ENCODE measurements around the gene AKAP13. TPM values are rescaled to one million over a fixed set of nuclear protein-coding genes. Genes with fewer than 3 reads are reported as not detected.

Gene AKAP13
- total and polyA plus RNA-seq, 2 of the 13 experiments (the other 11 are each of a cell fraction or from before 2014, with no cell fraction given), result 6.7 to 27.1 TPM

GRCh38 chr15:85598219-85598618 lies 217.8 kb downstream of the AKAP13 start (continued):
- TF ChIP-seq DBP (CRISPR knock-in tag; IDR thresholded peaks at IDR 0.05; ENCODE audit: not compliant biosample characterization) (no peak), PCBP2 (optimal IDR thresholded peaks at IDR 0.05; ENCODE audit: low read depth, low read length, poor library complexity, severe bottlenecking) (no peak)

- DNase-seq (ENCODE audit: low spot score), result no peak
- Histone ChIP-seq H2AFZ (ENCODE audit: low read length) (no peak overlapping the region), H3K27ac (ENCODE audit: extremely low read length, insufficient read depth, low read length) (no peak overlapping the region), H3K4me1 (ENCODE audit: insufficient read depth, low read length) (peaks cover 4% of the 10 kb centered on the region; the same call in 1 of the 2 replicates), H3K36me3 (replicated peaks in 1 of 2; ENCODE audit: control insufficient read depth in 1 of 2, insufficient read depth in 2 of 2, low read length in 2 of 2) (peaks cover 0 to 8% of the 10 kb centered on the region in 2 experiments; a peak in 3 of 5 replicates), H3K4me2 (ENCODE audit: low read depth, low read length) (no peak overlapping the region), H3K27me3 (ENCODE audit: control insufficient read depth in 1 of 2, insufficient read depth in 2 of 2, low read length in 2 of 2) (no peaks in the 10 kb centered on the region), H3K9me3 (ENCODE audit: low read length) (no peaks in the 10 kb centered on the region), H3K4me3 (replicated peaks in 1 of 3; ENCODE audit: insufficient read depth in 1 of 3, low read depth in 2 of 3, low read length in 3 of 3) (no peak overlapping the region), H4K20me1 (ENCODE audit: insufficient read depth, low read length) (no peaks in the 10 kb centered on the region), H3K9ac (ENCODE audit: insufficient read depth, low read depth, low read length) (no peak overlapping the region), H3K79me2 (ENCODE audit: insufficient read depth, low read length) (no peaks in the 10 kb centered on the region)
- WGBS (ENCODE audit: low lambda C conversion rate), result 92% methylated on average over 5 of the region's 5 CpGs
- POLR2A ChIA-PET, result no interaction called here
- no peak for ATAC-seq
- in situ Hi-C loops (cut with HindIII; ENCODE audit: extremely low pct_ligation_motif_present, low pct_unique_long_range_greater_than_20kb), result no loop called here
- TF ChIP-seq NCOA5 (CRISPR knock-in tag; IDR thresholded peaks at IDR 0.05) (no peak), DRAP1 (CRISPR knock-in tag; IDR thresholded peaks at IDR 0.05) (no peak), ZNF556 (CRISPR knock-in tag; IDR thresholded peaks at IDR 0.05; ENCODE audit: borderline replicate concordance) (no peak), NFKB2 (CRISPR knock-in tag; IDR thresholded peaks at IDR 0.05; ENCODE audit: borderline replicate concordance) (no peak), NPAS2 (CRISPR knock-in tag; IDR thresholded peaks at IDR 0.05; ENCODE audit: borderline replicate concordance) (no peak), ZBTB42 (CRISPR knock-in tag; IDR thresholded peaks at IDR 0.05) (no peak)
- no TSS peak for BruUV-seq (replicated peaks)
- intact Hi-C loops (cut with micrococcal nuclease; ENCODE audit: unreplicated experiment), result no loop called here
- no peak for FAIRE-seq
- CTCF ChIA-PET (ENCODE audit: low intra/inter-chr PET ratio, low total read pairs), result no interaction called here
Measured at GRCh38 chr15:85598718-85599398, 218.5 kb downstream of the AKAP13 start.
